ENCODE data around the gene AHR.
A peak's percentile ranks its signal among the peaks of the same experiment; 100 is the strongest.

The AHR gene

DNA sequence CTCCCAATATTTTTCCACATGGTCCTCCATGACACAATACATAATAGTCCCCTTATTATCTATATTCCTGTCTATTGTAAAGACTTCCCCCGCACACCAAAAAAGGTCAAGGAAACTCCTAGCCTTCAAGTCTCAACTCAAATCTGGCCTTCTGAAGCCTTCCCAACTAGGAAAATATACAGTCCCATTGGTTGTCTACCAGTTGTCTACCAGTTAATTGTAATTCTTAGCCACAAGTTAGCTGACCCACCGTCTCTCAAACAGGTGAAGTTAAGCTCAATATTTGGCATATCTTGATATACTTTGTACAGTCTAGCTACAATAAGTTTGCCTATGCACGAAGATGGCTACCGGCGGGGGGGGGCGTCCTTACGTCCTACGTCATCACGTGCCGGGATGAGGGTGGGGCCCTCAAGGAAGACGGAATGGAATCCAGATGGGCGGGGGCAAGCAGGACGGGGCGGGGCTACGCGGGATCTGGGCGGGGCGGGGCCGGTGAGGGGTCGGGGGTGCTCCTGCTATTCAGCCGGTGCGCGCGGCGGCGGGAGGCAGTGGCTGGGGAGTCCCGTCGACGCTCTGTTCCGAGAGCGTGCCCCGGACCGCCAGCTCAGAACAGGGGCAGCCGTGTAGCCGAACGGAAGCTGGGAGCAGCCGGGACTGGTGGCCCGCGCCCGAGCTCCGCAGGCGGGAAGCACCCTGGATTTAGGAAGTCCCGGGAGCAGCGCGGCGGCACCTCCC lies at the start of gene AHR:
Gene AHR (plus strand): TSS at position 551 of the 738 bp plus-strand sequence. CDS start 613 bp downstream, outside the sequence.
- peak; percentile 88 to 89 for DNase-seq

DNA sequence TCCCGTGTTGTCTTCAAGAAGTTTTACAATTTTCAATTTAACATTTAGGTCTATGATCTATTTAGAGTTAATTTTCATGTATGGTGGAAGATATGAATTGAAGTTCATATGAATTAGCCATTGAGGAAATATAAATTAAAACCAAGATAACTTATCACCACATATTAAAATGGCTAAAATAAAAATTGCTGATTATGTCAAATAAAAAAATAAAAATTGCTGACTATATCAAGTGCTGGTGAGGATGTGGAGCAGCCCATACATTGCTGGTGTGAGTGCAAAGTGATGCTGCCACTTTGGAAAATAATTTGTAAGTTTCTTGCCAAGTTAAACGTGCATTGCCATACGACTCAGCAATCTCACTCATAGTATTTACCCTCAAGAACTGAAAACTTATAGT lies 44.6 kb upstream of the AHR start:
- no peak for DNase-seq

GRCh38 chr7:17255926-17256325 lies 42.5 kb upstream of the AHR start:
- no peak for DNase-seq

DNA sequence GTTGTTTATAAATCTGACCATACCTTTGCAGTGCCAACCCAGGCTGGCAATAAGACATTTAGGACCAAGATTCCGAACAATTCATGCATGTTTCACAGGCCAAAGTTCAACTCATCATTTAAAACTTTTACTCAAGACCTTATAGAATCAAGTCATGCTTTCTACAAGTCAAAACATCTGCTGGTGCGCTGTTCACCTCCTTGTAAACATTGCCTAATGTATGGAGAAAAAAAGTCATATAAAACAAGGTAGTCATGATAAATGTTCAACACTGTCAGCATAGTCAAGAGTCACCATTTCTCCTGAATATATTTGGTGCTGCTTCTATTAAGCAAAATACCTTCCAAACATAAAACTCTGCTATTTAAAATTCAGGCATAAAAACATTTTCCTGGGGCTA lies 42.1 kb upstream of the AHR start:
- no peak for DNase-seq

DNA sequence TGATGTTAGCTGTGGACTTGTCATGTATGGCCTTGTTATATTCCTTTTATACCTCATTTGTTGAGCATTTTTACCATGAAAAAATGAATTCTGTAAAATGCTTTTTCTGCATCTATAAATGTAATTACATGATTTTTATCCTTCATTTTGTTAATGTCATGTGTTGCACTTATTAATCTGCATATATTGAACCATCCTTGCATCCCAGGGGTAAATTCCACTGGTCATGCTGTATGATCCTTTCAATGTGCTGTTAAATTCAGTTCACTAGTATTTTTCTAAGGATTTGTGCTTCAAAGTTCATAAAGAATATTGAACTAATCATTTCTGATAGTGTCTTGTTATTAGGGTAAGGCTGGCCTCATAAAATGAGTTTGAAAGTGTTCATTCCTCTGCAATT lies 31.9 kb upstream of the AHR start:
- DNase-seq, result no peak

DNA sequence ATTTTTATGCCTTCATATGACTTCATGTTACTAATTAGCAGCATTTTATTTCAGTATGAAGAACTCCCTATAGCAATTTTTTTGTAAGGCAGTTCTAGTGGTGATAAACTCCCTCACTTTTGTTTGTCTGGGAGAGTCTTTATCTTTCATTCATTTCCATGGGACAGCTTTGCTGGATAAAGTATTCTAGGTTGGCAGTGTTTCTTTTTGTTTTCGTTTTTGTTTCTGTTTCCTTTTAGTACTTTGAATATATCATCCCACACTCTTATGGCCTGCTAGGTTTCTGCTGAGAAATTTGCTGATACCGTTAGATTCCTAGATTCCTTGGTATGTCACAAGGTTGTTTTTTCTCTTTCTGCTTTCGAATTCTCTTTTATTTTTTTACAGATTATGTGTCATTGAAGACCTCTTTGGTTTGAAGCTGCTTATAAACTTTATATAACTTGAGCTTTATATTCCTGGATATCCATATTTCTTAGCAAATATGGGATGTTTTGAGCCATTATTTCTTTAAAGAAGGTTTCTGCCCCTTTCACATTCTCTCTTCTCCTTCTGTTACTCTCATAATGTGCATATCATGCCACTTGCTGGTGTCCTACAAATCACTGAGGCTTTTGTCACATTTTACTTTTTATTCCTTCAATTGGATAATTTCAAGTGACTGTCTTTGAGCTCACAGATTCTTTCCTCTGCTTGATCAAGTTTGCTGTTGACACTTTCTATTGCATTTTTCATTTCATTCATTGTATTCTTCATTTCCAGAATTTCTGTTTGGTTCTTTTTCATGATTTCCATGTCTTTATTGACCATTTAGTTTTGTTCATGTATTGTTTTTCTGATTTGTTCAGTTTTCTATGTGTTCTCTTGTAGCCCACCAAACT lies 28.9 kb upstream of the AHR start:
- DNase-seq, result no peak

DNA sequence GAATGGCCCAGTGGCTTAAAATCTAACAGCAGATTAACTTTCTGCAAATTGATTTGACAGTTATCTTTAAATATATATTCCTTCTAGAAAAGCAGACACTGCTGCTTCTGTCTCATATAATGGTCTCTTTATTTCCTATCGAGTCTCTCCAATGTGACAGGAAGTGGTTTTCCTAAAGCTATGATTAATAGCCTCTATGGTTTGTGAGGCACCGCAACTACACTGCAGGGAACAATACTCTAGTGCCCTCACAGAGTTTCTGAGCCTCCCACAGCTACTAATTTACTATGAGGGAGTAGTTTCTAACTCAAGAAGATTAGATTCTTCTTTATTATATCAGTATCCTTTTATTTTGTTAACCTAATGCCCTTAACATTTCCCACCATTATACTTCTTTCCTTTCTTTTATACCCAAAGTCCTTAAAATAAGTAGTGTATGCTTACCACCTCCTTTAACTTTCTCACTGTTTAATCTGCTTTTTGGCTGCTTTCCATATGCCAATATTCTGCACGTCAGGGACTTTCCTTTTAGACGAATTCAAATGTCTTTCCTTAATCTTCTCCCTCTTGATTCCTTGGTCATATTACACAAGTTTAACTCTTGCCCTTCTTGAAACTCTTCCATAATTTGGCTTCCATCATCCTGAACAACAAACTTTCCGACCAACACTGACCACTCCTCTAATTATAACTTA lies 23.8 kb upstream of the AHR start:
- no peak for DNase-seq

GRCh38 chr7:17275749-17276671 lies 22.4 kb upstream of the AHR start:
- DNase-seq, result no peak

DNA sequence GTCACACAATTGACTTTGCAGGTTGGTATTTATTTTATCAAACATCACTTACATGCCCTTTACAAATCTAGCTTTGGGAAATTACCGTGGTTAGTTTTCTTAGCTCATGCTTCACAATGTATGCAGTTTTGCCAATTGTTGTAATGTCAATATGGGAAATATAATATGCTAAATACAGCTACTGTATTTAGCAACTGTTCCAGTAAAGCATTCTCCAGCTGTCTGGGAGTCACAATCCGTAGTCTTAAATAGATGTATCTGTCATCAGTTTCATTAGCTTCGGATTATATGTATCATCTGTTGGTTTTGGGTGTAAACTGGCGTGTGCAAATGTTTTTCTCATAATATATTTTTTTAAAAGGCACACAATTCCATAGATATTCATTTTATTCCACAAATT lies 19.4 kb upstream of the AHR start:
- no peak for DNase-seq

- DNase-seq, result no peak
Measured at GRCh38 chr7:17289074-17289645, 9.3 kb upstream of the AHR start.

DNA sequence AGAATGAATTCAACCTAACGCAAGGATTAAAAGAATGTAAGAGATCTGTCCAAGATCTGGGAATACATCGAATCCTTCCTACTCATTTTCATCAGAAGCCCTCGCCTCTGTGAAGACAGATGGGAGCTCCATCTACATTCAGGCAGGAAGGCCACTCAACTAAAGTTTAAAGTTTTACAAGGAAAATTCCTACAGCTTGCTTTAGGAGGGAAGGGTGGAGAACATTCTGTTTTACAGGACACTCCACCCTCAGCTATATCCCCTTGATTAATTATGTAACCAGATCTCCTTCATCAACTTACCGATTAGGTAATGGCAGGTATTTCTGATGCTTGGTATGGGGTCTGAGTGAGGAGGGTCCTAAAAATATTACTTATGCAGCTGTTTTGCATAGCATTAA lies 5.6 kb upstream of the AHR start:
- no peak for DNase-seq

DNA sequence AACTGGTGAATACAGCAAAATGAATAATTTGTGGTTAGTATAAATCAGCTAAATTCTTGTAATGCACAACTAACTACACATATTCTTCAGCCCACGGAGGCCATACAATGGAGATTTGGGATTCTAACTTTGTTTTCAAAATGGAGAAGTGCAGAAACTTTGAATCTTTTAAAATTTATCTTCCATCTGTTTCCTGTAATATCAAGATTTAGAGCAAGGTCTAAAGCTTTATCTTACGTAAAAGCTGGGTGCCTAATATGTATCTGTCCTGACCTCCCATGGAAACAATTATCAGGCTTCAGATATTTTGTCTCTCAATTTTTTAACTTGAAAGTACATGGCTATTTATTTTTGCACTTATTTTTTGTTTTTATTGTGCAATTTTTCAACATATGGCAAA lies 5.0 kb upstream of the AHR start:
- no peak for DNase-seq

DNA sequence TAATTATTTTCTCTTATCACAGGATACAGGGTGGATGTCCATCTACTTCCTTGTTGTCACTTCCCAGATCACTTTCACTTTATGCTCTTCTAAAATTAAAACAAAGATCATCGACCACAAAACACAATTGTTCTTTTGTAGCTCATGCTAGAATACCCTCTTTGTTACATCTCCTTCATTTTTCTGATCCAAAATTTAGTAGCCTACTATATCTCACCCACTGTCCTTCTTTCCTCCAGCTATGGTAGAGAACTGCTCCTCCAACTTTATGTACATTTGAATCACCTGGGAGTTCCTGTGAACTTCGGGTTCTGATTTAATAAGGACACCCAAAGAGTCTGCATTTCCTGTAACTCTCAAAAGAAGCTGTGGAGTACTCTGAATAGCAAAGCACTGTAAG lies 1.2 kb upstream of the AHR start:
- no peak for DNase-seq

DNA sequence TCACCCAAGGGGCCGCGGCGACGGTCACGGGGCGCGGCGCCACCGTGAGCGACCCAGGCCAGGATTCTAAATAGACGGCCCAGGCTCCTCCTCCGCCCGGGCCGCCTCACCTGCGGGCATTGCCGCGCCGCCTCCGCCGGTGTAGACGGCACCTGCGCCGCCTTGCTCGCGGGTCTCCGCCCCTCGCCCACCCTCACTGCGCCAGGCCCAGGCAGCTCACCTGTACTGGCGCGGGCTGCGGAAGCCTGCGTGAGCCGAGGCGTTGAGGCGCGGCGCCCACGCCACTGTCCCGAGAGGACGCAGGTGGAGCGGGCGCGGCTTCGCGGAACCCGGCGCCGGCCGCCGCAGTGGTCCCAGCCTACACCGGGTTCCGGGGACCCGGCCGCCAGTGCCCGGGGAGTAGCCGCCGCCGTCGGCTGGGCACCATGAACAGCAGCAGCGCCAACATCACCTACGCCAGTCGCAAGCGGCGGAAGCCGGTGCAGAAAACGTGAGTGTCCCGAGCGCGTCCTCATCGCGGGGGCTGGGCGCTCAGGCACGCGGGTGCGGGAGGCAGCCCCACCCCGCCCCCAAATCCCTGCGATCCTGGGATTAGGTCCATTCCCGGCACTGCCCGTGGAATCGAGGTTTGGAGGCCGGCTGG lies 509 bp downstream of the AHR start:
- peak; percentile 70 to 77 for DNase-seq

- DNase-seq, result peak; percentile 41 to 50
Measured at GRCh38 chr7:17299483-17299991, 1.1 kb downstream of the AHR start.

- DNase-seq, result no peak
Measured at GRCh38 chr7:17300012-17300411, 1.6 kb downstream of the AHR start.

- DNase-seq, result no peak
Measured at GRCh38 chr7:17300437-17300836, 2.0 kb downstream of the AHR start.

- peak in 1 of 2 experiments; percentile 44 for DNase-seq
Measured at GRCh38 chr7:17301471-17302456, 3.3 kb downstream of the AHR start.

DNA sequence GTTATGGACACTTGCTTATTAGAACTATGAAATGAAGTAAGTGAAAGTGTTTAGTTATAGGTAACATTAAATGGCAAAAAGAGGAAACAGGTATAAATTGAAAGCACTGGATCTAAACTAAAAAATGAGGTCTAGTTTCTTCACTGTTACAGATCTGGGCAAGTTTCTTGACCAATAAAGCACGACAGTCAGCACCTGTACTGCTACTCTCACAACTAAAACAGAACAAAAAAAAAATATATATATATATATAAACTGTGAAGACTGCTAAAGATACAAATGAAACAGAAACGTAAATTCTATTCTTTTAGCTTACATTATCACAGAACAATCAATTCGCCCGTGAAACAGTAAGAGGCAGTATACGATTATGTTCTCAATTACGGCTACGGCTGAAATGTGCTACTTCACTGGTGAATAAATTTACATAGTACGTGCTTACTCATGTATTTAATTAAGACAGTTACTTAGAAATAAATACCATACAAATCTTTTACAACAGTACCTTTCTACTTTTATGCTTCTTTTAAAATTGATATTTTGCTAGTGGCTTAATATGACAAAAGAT lies 4.2 kb downstream of the AHR start:
- no peak for DNase-seq

GRCh38 chr7:17304926-17305325 lies 6.5 kb downstream of the AHR start:
- DNase-seq, result no peak

Data from activated T-cell treated with anti-CD3 and anti-CD28 coated beads, Interleukin-2, amount 50 U/mL, for 48 hours (primary cell).